Fibroblast of lung (primary cell): ENCODE measurements around the gene SHC4. TPM values are rescaled to one million over a fixed set of nuclear protein-coding genes. Genes with fewer than 3 reads are reported as not detected.

Experiments used
- DNase-seq, 2 donors: peaks; one replicate each; pipeline versions ENCODE4 v3.0.0 to v3.0.0-alpha.2; 2010; ENCODE audit warnings: low read depth in 2 of 2
- H2AFZ ChIP-seq: 2 replicates; pipeline ENCODE4 v1.5.1; 2012; ENCODE audit warnings: low read length, control low read depth, inconsistent platforms
- H3K27ac ChIP-seq: 2 replicates; pipeline ENCODE4 v1.5.1; 2011; ENCODE audit warnings: low read length, control low read depth; ENCODE audit not compliant: insufficient read depth
- H3K27me3 ChIP-seq: 2 replicates; pipeline ENCODE4 v1.5.1; 2011; ENCODE audit warnings: mild to moderate bottlenecking, low read length; ENCODE audit not compliant: control insufficient read depth, insufficient read depth
- H3K36me3 ChIP-seq: 2 replicates; pipeline ENCODE4 v1.5.1; 2011; ENCODE audit warnings: low read length; ENCODE audit not compliant: control insufficient read depth, insufficient read depth
- H3K4me1 ChIP-seq: 2 replicates; pipeline ENCODE4 v1.5.1; 2011; ENCODE audit warnings: low read length; ENCODE audit not compliant: control insufficient read depth, insufficient read depth; ENCODE audit errors: extremely low read depth
- H3K4me2 ChIP-seq: 2 replicates; pipeline ENCODE4 v1.5.1; 2011; ENCODE audit warnings: low read length, control low read depth; ENCODE audit not compliant: insufficient read depth; ENCODE audit errors: extremely low read depth
- H3K4me3 ChIP-seq, 4 experiments: fragments of 200-600 bp in 1 of 4; sonication (generic) in 1 of 4; replicated peaks in 1 of 4; 2 replicates each; pipeline ENCODE4 v1.5.1; 2011 to 2016; ENCODE audit warnings: low read length in 4 of 4, low read depth in 3 of 4, mild to moderate bottlenecking in 3 of 4, control low read depth in 2 of 4, inconsistent platforms in 1 of 4, mixed read lengths in 1 of 4; ENCODE audit not compliant: insufficient read depth in 1 of 4; ENCODE audit errors: control extremely low read depth in 1 of 4
- H3K79me2 ChIP-seq: 2 replicates; pipeline ENCODE4 v1.5.1; 2012; ENCODE audit warnings: mild to moderate bottlenecking, low read length, inconsistent platforms; ENCODE audit not compliant: control insufficient read depth, insufficient read depth
- H3K9ac ChIP-seq: 2 replicates; pipeline ENCODE4 v1.5.1; 2011; ENCODE audit warnings: mild to moderate bottlenecking, low read length, control low read depth; ENCODE audit not compliant: insufficient read depth
- H3K9me3 ChIP-seq: 2 replicates; pipeline ENCODE4 v1.5.1; 2012; ENCODE audit warnings: low read depth, low read length; ENCODE audit not compliant: control insufficient read depth, insufficient read depth
- H4K20me1 ChIP-seq: 2 replicates; pipeline ENCODE4 v1.5.1; 2011; ENCODE audit warnings: low read length; ENCODE audit not compliant: control insufficient read depth, insufficient read depth; ENCODE audit errors: extremely low read depth
- EZH2 ChIP-seq: IDR thresholded peaks from 2 replicates; pipeline ENCODE4 v1.5.1; 2012; ENCODE audit warnings: low read length, control low read depth, mild to moderate bottlenecking; ENCODE audit errors: missing control alignments
- polyA plus RNA-seq, 2 donors: library from polyadenylated mRNA; depleted of rRNA in 1 of 2; stranded (reverse) in 1 of 2; unstranded in 1 of 2; fragments of >200 nt; gene quantifications; 2 replicates each; pipeline ENCODE4 v1.2.1, GENCODE V29; 2011 to 2012; ENCODE audit warnings: missing spikeins in 1 of 2
- total RNA-seq: library from RNA; depleted of rRNA; stranded (reverse); fragments of >200 nt; gene quantifications from 2 replicates; pipeline ENCODE4 v1.2.1, GENCODE V29; 2014
- TF ChIP-seq, protein P1 (sequence below), 2 donors: IDR thresholded peaks in 1 of 2; conservative IDR thresholded peaks in 1 of 2; 1 replicate in 1 of 2; 2 replicates in 1 of 2; pipeline ENCODE4 v1.5.1; 2011 to 2012; ENCODE audit warnings: low read length in 2 of 2, control low read depth in 1 of 2, inconsistent platforms in 1 of 2, low read depth in 1 of 2, mild to moderate bottlenecking in 1 of 2

SHC4 gene
- total and polyA plus RNA-seq, 2 donors (not counting 1 experiment from before 2014, with no cell fraction given), result 0.75 to 1.5 TPM

DNA sequence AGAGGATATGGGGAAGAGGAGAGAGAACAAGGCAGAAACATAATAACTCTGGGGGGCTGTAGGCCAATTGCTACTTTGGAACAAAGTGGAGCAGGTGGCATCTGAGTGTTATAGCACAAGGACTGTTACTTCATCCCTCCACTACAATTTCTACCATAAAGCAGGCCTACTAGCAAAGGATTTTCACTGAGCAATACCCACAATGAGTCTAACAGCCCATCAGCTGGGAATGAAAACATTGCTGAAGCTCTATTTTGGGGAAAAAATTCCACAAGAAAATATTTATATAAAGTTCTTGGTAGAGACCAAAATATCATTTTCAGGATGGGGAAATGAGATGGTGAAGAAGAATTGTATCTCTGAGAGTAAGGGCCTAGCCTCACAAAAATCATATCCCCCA is 3.6 kb upstream of the SHC4 start:
- H3K9ac ChIP-seq, result no peak overlapping the region
- H3K4me2 ChIP-seq, result no peak overlapping the region
- H3K79me2 ChIP-seq, result no peaks in the 10 kb centered on the region
- no peak overlapping the region for H3K4me3 ChIP-seq
- DNase-seq, result no peak
- H4K20me1 ChIP-seq, result no peaks in the 10 kb centered on the region
- H3K27ac ChIP-seq, result no peak overlapping the region
- no peak overlapping the region for H2AFZ ChIP-seq
- TF ChIP-seq, protein P1, sequence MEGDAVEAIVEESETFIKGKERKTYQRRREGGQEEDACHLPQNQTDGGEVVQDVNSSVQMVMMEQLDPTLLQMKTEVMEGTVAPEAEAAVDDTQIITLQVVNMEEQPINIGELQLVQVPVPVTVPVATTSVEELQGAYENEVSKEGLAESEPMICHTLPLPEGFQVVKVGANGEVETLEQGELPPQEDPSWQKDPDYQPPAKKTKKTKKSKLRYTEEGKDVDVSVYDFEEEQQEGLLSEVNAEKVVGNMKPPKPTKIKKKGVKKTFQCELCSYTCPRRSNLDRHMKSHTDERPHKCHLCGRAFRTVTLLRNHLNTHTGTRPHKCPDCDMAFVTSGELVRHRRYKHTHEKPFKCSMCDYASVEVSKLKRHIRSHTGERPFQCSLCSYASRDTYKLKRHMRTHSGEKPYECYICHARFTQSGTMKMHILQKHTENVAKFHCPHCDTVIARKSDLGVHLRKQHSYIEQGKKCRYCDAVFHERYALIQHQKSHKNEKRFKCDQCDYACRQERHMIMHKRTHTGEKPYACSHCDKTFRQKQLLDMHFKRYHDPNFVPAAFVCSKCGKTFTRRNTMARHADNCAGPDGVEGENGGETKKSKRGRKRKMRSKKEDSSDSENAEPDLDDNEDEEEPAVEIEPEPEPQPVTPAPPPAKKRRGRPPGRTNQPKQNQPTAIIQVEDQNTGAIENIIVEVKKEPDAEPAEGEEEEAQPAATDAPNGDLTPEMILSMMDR (conservative IDR thresholded peaks at IDR 0.05 in 1 of 2, IDR thresholded peaks at IDR 0.05 in 1 of 2; ENCODE audit: low read depth in 1 of 2, low read length in 2 of 2), result no peak
- no peak for TF ChIP-seq EZH2
- H3K9me3 ChIP-seq, result no peaks in the 10 kb centered on the region
- no peaks in the 10 kb centered on the region for H3K36me3 ChIP-seq
- H3K27me3 ChIP-seq, result no peaks in the 10 kb centered on the region
- H3K4me1 ChIP-seq, result peaks cover 3% of the 10 kb centered on the region

DNA sequence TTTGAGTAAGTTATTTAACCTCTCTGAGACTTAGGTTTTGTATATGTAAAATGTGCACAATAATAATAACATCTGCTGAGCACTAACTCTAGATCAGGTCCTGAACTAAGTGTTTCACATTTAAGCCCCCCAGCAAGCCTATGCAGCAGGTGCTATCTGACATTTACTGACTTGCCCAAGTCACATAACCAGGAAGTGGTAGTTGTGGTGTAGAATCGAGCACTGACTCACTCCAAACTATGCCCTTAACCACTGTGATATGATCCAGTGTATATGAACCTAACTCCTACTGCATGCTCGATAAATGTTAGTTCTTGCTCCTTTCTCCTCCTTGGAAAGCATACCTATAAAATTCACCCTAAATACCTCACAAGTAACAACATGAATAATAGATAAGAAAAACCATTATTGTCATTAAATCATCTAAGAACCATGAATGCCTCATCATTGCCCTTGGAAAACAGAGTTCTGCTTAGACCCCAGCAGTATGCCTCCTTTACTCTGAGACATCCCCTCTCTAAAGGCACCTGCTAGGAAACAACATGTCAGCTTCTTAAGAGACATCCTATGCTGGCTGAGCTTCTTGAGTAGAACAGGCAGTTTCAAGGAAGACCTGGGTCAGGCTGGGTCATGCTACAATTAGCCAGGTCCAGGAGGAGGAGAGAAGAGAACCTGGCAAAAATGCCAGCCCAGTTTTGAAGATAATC is 3.0 kb upstream of the SHC4 start:
- Histone ChIP-seq H2AFZ (no peak overlapping the region), H3K27ac (no peak overlapping the region), H4K20me1 (no peaks in the 10 kb centered on the region), H3K36me3 (no peaks in the 10 kb centered on the region), H3K4me1 (peaks cover 3% of the 10 kb centered on the region), H3K27me3 (no peaks in the 10 kb centered on the region), H3K9me3 (no peaks in the 10 kb centered on the region), H3K4me3 (no peak overlapping the region), H3K9ac (no peak overlapping the region), H3K4me2 (no peak overlapping the region), H3K79me2 (no peaks in the 10 kb centered on the region)
- TF ChIP-seq, protein P1 (conservative IDR thresholded peaks at IDR 0.05 in 1 of 2, IDR thresholded peaks at IDR 0.05 in 1 of 2; ENCODE audit: low read depth in 1 of 2, low read length in 2 of 2), result no peak
- TF ChIP-seq EZH2, result no peak
- peak; percentile 64 to 89 for DNase-seq

DNA sequence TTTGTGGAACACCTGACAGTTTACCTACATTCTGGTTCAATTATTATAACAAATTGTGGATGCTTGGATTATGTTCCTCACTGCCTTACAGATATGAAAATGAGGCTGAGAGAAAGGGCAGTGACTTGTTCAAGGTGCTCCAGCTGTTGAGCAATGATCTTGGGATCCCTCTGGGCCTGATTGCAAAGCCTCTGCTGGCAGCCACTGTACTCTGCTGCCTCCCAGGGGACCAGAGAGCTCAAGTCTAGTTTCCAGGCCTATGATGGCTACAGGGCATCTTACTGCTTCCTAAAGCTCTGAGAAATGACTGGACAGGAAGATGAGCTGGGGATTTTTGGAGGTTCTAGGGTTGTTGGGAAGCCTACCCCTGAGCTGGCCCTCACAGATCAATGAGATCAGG is 2.3 kb upstream of the SHC4 start:
- Histone ChIP-seq H3K9ac (no peak overlapping the region), H3K9me3 (no peaks in the 10 kb centered on the region), H2AFZ (no peak overlapping the region), H3K27me3 (no peaks in the 10 kb centered on the region), H3K4me1 (peaks cover 3% of the 10 kb centered on the region), H3K79me2 (no peaks in the 10 kb centered on the region), H3K36me3 (no peaks in the 10 kb centered on the region), H3K27ac (no peak overlapping the region), H3K4me3 (no peak overlapping the region), H4K20me1 (no peaks in the 10 kb centered on the region), H3K4me2 (no peak overlapping the region)
- TF ChIP-seq EZH2, result no peak
- TF ChIP-seq, protein P1 (conservative IDR thresholded peaks at IDR 0.05 in 1 of 2, IDR thresholded peaks at IDR 0.05 in 1 of 2; ENCODE audit: low read depth in 1 of 2, low read length in 2 of 2), result peak; percentile 32 to 49
- DNase-seq, result peak; percentile 52 to 72
